A549 treated with CORT108297 at 1 μM for 4 hours (cell line): ENCODE measurements around the gene RBM3. TPM values are rescaled to one million over a fixed set of nuclear protein-coding genes. Genes with fewer than 3 reads are reported as not detected.

Experiments
- total RNA-seq: library from RNA; stranded (reverse); fragments of 200-300 nt; extraction: Qiagen RNA extraction; gene quantifications from 5 replicates; pipeline ENCODE4 v1.2.3, GENCODE V29; 2022

RBM3 gene
- total RNA-seq, result 297 to 439 TPM (median 349 TPM) in 5 replicates

GRCh38 chrX:48574270-48575266 lies at the start of gene RBM3:
TSS of gene RBM3 (plus strand) at chrX:48574484. CDS start at chrX:48575181, 697 bp downstream.

GRCh38 chrX:48539345-48540027 lies 34.8 kb upstream of the RBM3 start, which contains the start of gene TBC1D25:
TSS of gene TBC1D25 (plus strand) at chrX:48539714. CDS start at chrX:48539798, 84 bp downstream.

GRCh38 chrX:48597353-48598264 lies 23.3 kb downstream of the RBM3 start, which contains the start of gene WDR13:
TSS of gene WDR13 (plus strand) at chrX:48597492. CDS start at chrX:48597997, 505 bp downstream.

Other genes starting within 250 kb of the RBM3 start
- gene SSX3, start 217.8 kb upstream of the RBM3 start, total RNA-seq, result not detected in 5 replicates
- gene SSX4, start 190.9 kb upstream of the RBM3 start, total RNA-seq, result not detected in 5 replicates
- gene SSX4B, start 162.5 kb upstream of the RBM3 start, total RNA-seq, result not detected in 5 replicates
- 0.12 to 0.34 TPM (median 0.23 TPM) in 5 replicates for gene SLC38A5, start 104.2 kb upstream of the RBM3 start, total RNA-seq
- gene FTSJ1, start 98.3 kb upstream of the RBM3 start, total RNA-seq, result 67.6 to 76.7 TPM (median 71.1 TPM) in 5 replicates
- gene PORCN, start 65.5 kb upstream of the RBM3 start, total RNA-seq, result 15.4 to 18.8 TPM (median 17.6 TPM) in 5 replicates
- 113 to 155 TPM (median 148 TPM) in 5 replicates for gene EBP, start 52.7 kb upstream of the RBM3 start, total RNA-seq
- 9.5 to 12.7 TPM (median 11.8 TPM) in 5 replicates for gene TBC1D25, start 34.8 kb upstream of the RBM3 start, total RNA-seq
- gene WDR13, start 23.0 kb downstream of the RBM3 start, total RNA-seq, result 56.5 to 88.9 TPM (median 81.1 TPM) in 5 replicates
- 0.21 to 0.36 TPM (median 0.25 TPM) in 5 replicates for gene WAS, start 109.3 kb downstream of the RBM3 start, total RNA-seq
- gene SUV39H1, start 122.2 kb downstream of the RBM3 start, total RNA-seq, result 18.9 to 22.9 TPM (median 22.2 TPM) in 5 replicates
- gene GLOD5, start 187.3 kb downstream of the RBM3 start, total RNA-seq, result not detected in 5 replicates
- gene GATA1, start 212.1 kb downstream of the RBM3 start, total RNA-seq, result not detected in 5 replicates
- 23.3 to 33.1 TPM (median 28.3 TPM) in 5 replicates for gene HDAC6, start 227.6 kb downstream of the RBM3 start, total RNA-seq